HS-5 (cell line): ENCODE data around the gene HMGCR.
"Not testable (repeated sequence)": the region's sequence is repeated elsewhere in the genome, so short reads cannot be mapped to it uniquely, and the experiment has no call there.

Experiments used
- DNase-seq: peaks from one replicate; pipeline ENCODE4 v3.0.0-alpha.2; 2012; ENCODE audit warnings: low read depth

HMGCR gene

DNA sequence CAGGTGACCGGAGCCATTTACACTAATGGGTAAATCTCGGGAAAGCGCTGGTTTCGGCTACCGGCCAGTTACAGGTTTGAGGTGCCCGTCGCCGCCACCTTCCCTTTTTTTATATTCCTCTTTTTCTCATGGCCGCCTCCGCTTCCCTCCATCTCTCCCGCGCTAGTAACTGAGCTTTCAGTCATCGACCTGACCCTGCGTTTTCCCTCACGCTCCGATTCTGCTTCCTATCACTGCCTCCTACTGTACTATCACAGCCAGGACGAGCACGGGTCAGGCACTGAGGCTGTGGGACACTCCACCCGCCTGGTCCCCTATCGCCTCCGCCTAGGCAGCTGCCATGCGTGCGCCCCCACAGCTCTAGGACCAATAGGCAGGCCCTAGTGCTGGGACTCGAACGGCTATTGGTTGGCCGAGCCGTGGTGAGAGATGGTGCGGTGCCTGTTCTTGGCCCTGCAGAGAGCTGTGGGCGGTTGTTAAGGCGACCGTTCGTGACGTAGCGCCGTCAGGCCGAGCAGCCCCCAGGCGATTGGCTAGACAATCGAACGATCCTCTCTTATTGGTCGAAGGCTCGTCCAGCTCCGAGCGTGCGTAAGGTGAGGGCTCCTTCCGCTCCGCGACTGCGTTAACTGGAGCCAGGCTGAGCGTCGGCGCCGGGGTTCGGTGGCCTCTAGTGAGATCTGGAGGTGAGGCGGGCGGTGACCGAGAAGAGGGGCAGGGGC is at the start of gene HMGCR:
TSS of gene HMGCR (plus strand) at position 606 of the 722 bp plus-strand sequence. CDS start 5,386 bp downstream, outside the sequence.
- DNase-seq: peak; percentile 96

- not testable (repeated sequence) for DNase-seq
These were observed 45.2 kb upstream of the HMGCR start for GRCh38 chr5:75291844-75292243.

DNA sequence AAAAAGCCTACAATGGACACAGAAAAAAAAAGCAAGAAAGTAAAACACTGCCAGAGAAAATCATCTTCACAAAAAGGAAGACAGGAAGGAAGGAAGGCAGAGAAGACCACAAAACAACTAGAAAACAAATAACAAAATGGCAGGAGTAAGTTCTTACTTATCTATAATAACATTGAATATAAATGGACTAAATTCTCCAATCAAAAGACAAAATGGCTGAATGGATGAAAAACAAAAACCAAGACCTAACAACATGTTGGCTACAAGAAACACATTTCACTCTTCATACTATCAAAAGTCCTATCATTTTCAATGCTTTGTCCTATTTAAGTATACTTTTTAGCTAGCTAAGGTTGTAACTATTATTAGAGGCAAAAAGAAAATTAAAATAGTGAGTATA is 36.9 kb upstream of the HMGCR start:
- DNase-seq: no peak

DNA sequence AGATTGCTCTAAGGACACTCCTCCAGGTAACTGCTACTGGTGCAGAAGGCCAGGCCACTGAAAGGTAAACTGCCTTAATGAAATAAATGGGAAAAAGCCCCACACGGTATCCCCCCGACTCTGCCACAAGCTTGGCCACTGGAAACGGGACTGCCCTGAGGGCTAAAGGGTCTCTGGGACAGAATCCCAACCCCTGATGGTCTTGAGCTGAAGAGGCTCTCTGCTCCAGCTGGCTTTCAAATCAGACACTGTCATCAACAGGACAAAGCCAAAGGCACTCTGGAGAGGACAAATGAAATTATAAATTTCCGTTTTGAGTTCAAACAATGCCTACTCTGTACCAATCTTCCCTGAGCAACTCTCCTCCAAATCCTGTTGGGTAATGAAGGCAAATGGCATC is 33.6 kb upstream of the HMGCR start:
- no peak for DNase-seq

DNA sequence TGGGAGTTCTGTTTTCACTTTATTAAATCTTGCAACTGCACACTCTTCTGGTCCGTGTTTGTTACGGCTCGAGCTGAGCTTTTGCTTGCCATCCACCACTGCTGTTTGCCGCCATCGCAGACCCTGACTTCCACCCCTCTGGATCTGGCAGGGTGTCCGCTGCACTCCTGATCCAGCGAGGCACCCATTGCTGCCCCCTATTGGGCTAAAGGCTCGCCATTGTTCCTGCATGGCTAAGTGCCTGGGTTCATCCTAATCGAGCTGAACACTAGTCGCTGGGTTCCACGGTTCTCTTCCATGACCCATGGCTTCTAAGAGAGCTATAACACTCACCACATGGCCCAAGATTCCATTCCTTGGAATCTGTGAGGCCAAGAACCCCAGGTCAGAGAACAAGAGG is 32.5 kb upstream of the HMGCR start:
- not testable (repeated sequence) for DNase-seq

DNA sequence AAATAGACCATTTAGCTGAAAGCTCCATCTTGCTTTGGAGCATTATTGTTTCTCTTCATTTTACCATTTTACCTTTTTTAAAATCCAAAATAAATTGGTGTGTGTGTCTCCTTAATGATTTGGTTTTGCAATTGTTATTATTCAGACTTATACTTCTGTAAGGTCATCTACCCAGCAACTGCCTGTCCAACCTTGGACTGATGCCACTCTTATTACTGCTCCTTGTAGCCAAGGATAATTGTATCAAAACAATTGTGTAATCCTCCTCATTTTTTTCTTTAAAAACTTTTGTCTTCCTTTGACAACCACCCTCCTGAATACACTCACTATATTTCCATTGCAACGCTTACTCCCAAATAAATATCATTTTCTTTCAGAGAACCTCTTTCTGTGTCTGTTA is 30.3 kb upstream of the HMGCR start:
- DNase-seq: no peak

GRCh38 chr5:75310212-75310611 is 26.8 kb upstream of the HMGCR start:
- DNase-seq: no peak

- DNase-seq: not testable (repeated sequence)
These were observed 17.9 kb upstream of the HMGCR start for GRCh38 chr5:75319148-75319547.

DNA sequence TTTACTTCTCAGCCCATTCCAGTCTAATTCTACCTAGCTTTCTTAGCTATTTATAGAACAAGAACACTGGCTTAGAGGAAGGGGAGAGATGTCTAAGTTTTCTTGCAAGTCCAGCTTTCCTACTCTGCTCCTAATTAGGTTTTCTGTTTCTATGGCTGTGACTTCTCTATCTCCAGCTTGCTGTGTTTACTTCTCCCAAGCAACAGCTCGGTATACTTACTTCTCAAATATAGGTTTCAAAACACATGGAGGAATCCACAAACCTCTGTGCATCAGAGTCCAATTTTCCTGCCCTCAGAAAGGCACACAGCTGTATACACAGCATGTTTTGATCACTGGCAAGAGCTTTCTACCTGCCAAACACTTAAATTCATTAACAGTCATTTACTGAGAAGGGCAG is 17.4 kb upstream of the HMGCR start:
- DNase-seq: no peak

DNA sequence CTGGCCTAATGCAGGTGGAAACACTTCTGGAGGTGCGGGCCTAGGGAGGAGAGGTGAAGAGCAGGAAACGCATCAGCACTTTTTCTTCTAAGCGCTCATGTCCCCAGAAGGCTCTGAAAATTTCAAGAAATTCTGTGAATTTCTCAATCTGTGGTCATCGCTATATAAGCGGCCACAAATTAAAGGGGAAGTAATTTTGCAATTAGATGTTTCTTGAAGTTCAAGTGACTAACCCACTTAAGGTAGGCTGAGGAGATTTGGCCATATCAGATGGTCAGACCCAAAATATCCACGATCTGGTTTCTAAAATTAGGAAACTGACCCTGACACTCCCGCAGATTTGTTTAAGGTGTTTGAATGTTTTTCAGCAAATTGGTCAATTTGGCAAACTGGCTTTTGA is 16.6 kb upstream of the HMGCR start:
- no peak for DNase-seq

GRCh38 chr5:75322066-75322465 is 15.0 kb upstream of the HMGCR start:
- DNase-seq: no peak

- no peak for DNase-seq
These were observed 12.2 kb upstream of the HMGCR start for GRCh38 chr5:75324791-75325190.

DNA sequence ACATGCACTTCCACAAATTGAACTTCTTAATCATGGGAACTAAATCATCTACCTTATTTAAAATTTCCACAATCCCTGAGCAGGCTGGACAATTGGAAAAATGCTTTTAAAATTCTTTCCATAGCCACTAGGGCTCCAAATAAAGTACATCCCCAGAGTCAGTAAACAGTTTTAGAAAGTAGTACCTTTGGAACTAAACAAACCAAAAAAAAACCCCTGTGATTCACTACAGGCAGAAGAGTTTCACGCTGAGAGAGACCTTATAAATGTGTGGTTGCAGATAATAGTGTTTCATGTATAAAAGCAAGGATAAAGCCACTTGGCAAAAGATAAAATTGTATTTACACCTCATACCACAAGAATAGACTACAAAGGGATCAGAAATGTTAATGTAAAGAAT is 11.8 kb upstream of the HMGCR start:
- no peak for DNase-seq

- DNase-seq: no peak
These were observed 6.6 kb upstream of the HMGCR start for GRCh38 chr5:75330404-75330803.

DNA sequence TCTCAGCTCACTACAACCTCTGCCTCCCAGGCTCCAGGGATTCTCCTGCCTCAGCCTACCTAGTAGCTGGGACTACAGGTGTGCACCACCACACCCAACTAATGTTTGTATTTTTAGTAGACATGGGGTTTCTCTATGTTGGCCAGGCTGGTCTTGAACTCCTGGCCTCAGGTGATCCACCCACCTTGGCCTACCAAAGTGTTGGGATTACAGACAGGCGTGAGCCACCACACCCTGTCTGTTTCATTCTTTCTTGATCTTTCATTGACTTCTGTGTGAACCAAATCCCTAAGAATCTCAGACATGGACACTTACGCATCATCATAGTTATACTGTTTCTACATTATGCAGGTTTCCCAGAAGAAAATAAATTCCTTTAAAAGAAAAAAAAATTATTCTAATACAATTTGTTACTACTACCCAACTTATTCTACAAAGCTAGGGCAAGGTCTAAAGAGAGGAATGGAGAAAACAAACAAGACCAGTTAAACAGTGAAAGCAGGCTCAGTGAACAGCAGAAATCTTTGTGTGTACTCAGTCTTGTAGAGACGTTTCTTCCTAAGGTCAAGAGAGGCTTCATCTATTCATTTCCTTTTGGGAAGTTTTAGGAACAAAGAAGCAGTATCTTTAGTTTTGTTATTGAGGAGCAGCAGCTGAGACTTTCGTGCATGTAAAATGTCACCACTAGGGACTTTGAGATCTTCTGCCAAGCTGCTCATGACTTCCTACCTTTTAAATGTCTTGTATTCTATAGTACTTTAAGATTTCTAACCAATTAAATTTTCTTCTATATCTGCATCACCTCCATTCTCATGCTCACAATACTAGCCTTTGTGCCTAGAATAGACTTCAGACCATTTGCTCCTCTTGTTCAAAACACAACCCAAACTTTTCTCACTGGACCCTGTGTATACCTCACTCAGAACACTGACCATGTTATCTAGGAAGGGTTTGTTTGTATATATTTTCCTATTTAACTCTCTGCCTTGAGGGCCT is 5.6 kb upstream of the HMGCR start:
- no peak for DNase-seq

GRCh38 chr5:75333759-75334158 is 3.3 kb upstream of the HMGCR start:
- not testable (repeated sequence) for DNase-seq

DNA sequence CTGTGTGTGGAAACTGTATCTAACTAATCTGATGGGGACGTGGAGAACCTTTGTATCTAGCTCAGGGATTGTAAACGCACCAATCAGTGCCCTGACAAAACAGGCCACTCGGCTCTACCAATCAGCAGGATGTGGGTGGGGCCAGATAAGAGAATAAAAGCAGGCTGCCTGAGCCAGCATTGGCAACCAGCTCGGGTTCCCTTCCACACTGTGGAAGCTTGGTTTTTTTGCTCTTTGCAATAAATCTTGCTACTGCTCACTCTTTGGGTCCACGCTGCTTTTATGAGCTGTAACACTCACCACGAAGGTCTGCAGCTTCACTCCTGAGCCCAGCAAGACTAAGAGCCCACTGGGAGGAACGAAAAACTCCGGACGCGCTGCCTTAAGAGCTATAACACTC is 2.6 kb upstream of the HMGCR start:
- not testable (repeated sequence) for DNase-seq

- no peak for DNase-seq
These were observed 1.5 kb upstream of the HMGCR start for GRCh38 chr5:75335486-75335885.

DNA sequence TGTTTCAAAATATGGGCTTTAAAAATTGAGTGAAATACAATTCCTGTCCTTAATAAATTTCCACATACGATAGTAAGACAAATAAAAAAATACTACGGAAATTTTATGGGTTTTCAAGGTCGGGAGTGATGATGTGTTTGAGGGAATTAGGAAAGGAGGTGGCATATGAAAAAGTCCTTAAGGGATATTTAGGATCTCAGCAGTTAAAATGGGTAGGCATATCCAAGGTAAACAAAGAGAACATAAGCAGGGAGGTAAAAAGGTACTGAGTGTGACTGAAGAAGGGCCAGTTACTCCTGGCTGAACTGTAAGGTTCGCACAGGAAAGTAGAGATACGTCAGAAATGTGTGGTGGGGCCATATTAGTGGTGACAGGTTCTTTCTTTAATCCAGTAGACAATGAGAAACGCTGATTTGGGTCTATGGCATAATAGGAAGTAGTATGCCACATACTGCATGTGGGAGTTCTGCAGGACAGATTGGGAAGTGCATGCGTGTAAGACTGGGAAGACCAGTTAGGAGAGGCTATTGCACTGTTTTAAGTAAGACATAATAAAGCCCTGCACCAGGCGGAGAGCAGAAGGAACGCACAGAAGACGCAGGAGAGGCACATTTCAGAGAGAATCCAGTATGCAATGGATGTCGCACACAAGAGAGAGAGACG is 937 bp upstream of the HMGCR start:
- DNase-seq: peak; percentile 37

GRCh38 chr5:75337366-75338021 is 474 bp downstream of the HMGCR start:
- DNase-seq: no peak

DNA sequence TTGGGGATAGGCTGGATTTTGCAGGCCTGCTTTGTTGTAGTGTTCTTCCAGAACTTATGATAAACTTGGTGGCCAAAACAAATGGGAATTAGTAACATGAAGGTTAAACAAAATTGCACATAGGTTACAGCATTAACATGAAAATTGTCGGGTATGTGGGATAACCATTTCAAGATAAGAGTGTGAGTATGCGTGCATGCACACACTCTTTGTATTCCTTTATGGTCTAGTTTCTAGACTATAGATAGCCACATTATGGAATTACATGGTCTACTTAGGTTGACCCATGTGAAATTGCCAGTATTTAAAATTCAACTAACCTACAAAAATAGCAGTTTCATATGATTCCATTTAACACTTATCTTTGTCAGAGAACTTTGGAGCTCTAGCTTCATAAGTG is 1.4 kb downstream of the HMGCR start:
- no peak for DNase-seq
